H1 (cell line): ENCODE data around the gene RBM4.

ENCODE experiments used
- ATF2 ChIP-seq: IDR thresholded peaks from 2 replicates; pipeline ENCODE4 v1.6.1; 2012; ENCODE audit warnings: low read length, inconsistent platforms
- ATF3 ChIP-seq: IDR thresholded peaks from 2 replicates; pipeline ENCODE4 v1.6.1; 2011; ENCODE audit warnings: low read depth, mild to moderate bottlenecking, low read length; ENCODE audit not compliant: insufficient read depth
- CEBPB ChIP-seq: IDR thresholded peaks from 2 replicates; pipeline ENCODE4 v1.6.1; 2012; ENCODE audit warnings: low read depth, low read length
- CTCF ChIP-seq, 3 experiments: IDR thresholded peaks; 1 replicate in 2 of 3; 2 replicates in 1 of 3; pipeline versions ENCODE4 v1.5.1 to v1.6.1; 2011; ENCODE audit warnings: low read length in 3 of 3, mild to moderate bottlenecking in 3 of 3, inconsistent platforms in 2 of 3, low read depth in 1 of 3, moderate library complexity in 1 of 3; ENCODE audit not compliant: insufficient read depth in 1 of 3; ENCODE audit errors: control extremely low read depth in 1 of 3
- MAX ChIP-seq: IDR thresholded peaks from 2 replicates; pipeline ENCODE4 v1.6.1; 2012; ENCODE audit warnings: inconsistent platforms
- NANOG ChIP-seq: IDR thresholded peaks from 2 replicates; pipeline ENCODE4 v1.6.1; 2011; ENCODE audit warnings: low read length, low read depth, mild to moderate bottlenecking, inconsistent platforms; ENCODE audit not compliant: insufficient read depth, poor library complexity, severe bottlenecking
- NRF1 ChIP-seq: IDR thresholded peaks from 2 replicates; pipeline ENCODE4 v1.6.1; 2011; ENCODE audit warnings: mild to moderate bottlenecking, low read depth, low read length, improper control_type of control experiment
- POLR2A ChIP-seq, 2 experiments: IDR thresholded peaks; 1 replicate in 1 of 2; 2 replicates in 1 of 2; pipeline ENCODE4 v1.6.1; 2011; ENCODE audit warnings: low read depth in 2 of 2, low read length in 2 of 2, mild to moderate bottlenecking in 2 of 2; ENCODE audit errors: control extremely low read depth in 1 of 2
- POLR2AphosphoS5 ChIP-seq: IDR thresholded peaks from 2 replicates; pipeline ENCODE4 v1.6.1; 2011; ENCODE audit warnings: low read depth, low read length
- SUZ12 ChIP-seq: fragments of 200-600 bp; sonication (generic); IDR thresholded peaks from 2 replicates; pipeline ENCODE4 v1.6.1; 2012; ENCODE audit warnings: mild to moderate bottlenecking, inconsistent platforms, low read length, moderate library complexity, mixed read lengths
- TAF7 ChIP-seq: optimal IDR thresholded peaks from 2 replicates; pipeline ENCODE3; 2011; ENCODE audit warnings: low read depth, mild to moderate bottlenecking, inconsistent platforms, low read length, moderate library complexity, borderline replicate concordance
- YY1 ChIP-seq: IDR thresholded peaks from 2 replicates; pipeline ENCODE4 v1.6.1; 2011; ENCODE audit warnings: low read depth, mild to moderate bottlenecking, low read length
- ZNF274 ChIP-seq: IDR thresholded peaks from 2 replicates; pipeline ENCODE4 v1.7.0; 2012; ENCODE audit warnings: low read length, borderline replicate concordance; ENCODE audit errors: extremely low read depth

GRCh38 chr11:66683877-66684276 lies 45.4 kb downstream of the RBM4 start:
- TF ChIP-seq ATF3 (no peak), TAF7 (no peak), POLR2AphosphoS5 (no peak), POLR2A (IDR thresholded peaks at IDR 0.05; ENCODE audit: control extremely low read depth in 1 of 2, low read depth in 2 of 2, low read length in 2 of 2) (no peak), NANOG (no peak), SUZ12 (no peak), CTCF (IDR thresholded peaks at IDR 0.05; ENCODE audit: control extremely low read depth in 1 of 3, insufficient read depth in 1 of 3, low read depth in 1 of 3, low read length in 3 of 3) (no peak), ZNF274 (no peak), NRF1 (no peak), YY1 (no peak), CEBPB (no peak), MAX (no peak), ATF2 (no peak)
